DND-41 (cell line): Measurements from ENCODE around the gene BMP2K.

Experiments
- CTCF ChIP-seq: IDR thresholded peaks from 2 replicates; pipeline ENCODE4 v1.5.1; 2012; ENCODE audit warnings: borderline replicate concordance, low read length, moderate library complexity, mild to moderate bottlenecking; ENCODE audit not compliant: poor library complexity, severe bottlenecking; ENCODE audit errors: extremely low read depth
- EZH2 ChIP-seq: IDR thresholded peaks from 3 replicates; pipeline ENCODE4 v1.6.1; 2012; ENCODE audit warnings: borderline replicate concordance, low read depth, mild to moderate bottlenecking, moderate library complexity, low read length, inconsistent platforms; ENCODE audit not compliant: severe bottlenecking

- TF ChIP-seq CTCF, result no peak
- TF ChIP-seq EZH2, result no peak
Observed at GRCh38 chr4:78779280-78779679, 3.1 kb downstream of the BMP2K start.
